ENCODE results near the gene YTHDC2. TPM values are rescaled to one million over a fixed set of nuclear protein-coding genes. Genes with fewer than 3 reads are reported as not detected.

Gene YTHDC2
- total RNA-seq, 2 donors from 2014 or later: 17.7 to 32.0 TPM

- Histone ChIP-seq H3K36me3 (no peaks in the 10 kb centered on the region), H3K4me1 (replicated peaks) (no peaks in the 10 kb centered on the region), H3K4me3 (no peak overlapping the region), H3K27ac (no peak overlapping the region), H3K9me3 (no peaks in the 10 kb centered on the region), H3K27me3 (replicated peaks; ENCODE audit: insufficient read depth) (no peaks in the 10 kb centered on the region)
- DNase-seq (ENCODE audit: low spot score): no peak
- intact Hi-C loops (cut with DNase I): no loop called here
- TF ChIP-seq, protein P1, sequence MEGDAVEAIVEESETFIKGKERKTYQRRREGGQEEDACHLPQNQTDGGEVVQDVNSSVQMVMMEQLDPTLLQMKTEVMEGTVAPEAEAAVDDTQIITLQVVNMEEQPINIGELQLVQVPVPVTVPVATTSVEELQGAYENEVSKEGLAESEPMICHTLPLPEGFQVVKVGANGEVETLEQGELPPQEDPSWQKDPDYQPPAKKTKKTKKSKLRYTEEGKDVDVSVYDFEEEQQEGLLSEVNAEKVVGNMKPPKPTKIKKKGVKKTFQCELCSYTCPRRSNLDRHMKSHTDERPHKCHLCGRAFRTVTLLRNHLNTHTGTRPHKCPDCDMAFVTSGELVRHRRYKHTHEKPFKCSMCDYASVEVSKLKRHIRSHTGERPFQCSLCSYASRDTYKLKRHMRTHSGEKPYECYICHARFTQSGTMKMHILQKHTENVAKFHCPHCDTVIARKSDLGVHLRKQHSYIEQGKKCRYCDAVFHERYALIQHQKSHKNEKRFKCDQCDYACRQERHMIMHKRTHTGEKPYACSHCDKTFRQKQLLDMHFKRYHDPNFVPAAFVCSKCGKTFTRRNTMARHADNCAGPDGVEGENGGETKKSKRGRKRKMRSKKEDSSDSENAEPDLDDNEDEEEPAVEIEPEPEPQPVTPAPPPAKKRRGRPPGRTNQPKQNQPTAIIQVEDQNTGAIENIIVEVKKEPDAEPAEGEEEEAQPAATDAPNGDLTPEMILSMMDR (IDR thresholded peaks at IDR 0.05): no peak
- no peak for TF ChIP-seq POLR2A (IDR thresholded peaks at IDR 0.05)
Observed at GRCh38 chr5:113552620-113553019, 39.1 kb downstream of the YTHDC2 start.

GRCh38 chr5:113562828-113563400 lies 49.4 kb downstream of the YTHDC2 start:
- no peak for DNase-seq (ENCODE audit: low spot score)
- Histone ChIP-seq H3K4me3 (no peak overlapping the region), H3K27ac (no peak overlapping the region), H3K4me1 (replicated peaks) (no peaks in the 10 kb centered on the region), H3K27me3 (replicated peaks; ENCODE audit: insufficient read depth) (no peaks in the 10 kb centered on the region), H3K36me3 (peaks cover 0 to 5% of the 10 kb centered on the region in 2 donors), H3K9me3 (no peaks in the 10 kb centered on the region)
- intact Hi-C loops (cut with DNase I): no loop called here
- 97% methylated on average over 3 of the region's 3 CpGs for WGBS
- TF ChIP-seq, protein P1 (IDR thresholded peaks at IDR 0.05): no peak
- TF ChIP-seq POLR2A (IDR thresholded peaks at IDR 0.05): no peak
- TF ChIP-seq POLR2AphosphoS5 (IDR thresholded peaks at IDR 0.05): no peak

DNA sequence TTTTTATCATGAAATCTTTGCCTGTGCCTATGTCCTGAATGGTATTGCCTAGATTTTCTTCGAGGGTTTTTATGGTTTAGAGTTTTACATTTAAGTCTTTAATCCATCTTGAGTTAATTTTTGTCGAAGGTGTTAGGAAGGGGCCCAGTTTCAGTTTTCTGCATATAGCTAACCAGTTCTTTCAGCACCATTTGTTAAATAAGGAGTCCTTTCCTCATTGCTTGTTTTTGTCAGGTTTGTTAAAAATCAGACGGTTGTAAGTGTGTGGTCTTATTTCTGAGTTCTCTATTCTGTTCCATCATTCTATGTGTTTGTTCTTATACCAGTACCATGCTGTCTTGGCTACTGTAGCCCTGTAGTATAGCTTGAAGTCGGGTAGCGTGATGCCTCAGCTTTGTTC lies 55.9 kb downstream of the YTHDC2 start:
- no peaks in the 10 kb centered on the region for H3K36me3 ChIP-seq
- intact Hi-C loops (cut with DNase I): no loop called here

GRCh38 chr5:113572716-113573115 lies 59.2 kb downstream of the YTHDC2 start:
- H3K9me3 ChIP-seq: no peaks in the 10 kb centered on the region
- DNase-seq (ENCODE audit: low spot score): no peak
- no peak overlapping the region for H3K4me3 ChIP-seq
- H3K36me3 ChIP-seq: no peaks in the 10 kb centered on the region
- no peak overlapping the region for H3K27ac ChIP-seq
- 98% methylated on average over 2 of the region's 2 CpGs for WGBS
- no peaks in the 10 kb centered on the region for H3K4me1 ChIP-seq (replicated peaks)
- no peaks in the 10 kb centered on the region for H3K27me3 ChIP-seq (replicated peaks; ENCODE audit: insufficient read depth)
- intact Hi-C loops (cut with DNase I): loop anchor here (5.0 kb wide), 1 partner anchor 830 kb away; no protein-coding TSS in a partner anchor
- TF ChIP-seq POLR2AphosphoS5 (IDR thresholded peaks at IDR 0.05) (no peak), POLR2A (IDR thresholded peaks at IDR 0.05) (no peak)
- TF ChIP-seq, protein P1 (IDR thresholded peaks at IDR 0.05): no peak

More for the DNA sequence above, 55.9 kb downstream of the YTHDC2 start:
- TF ChIP-seq, protein P1 (IDR thresholded peaks at IDR 0.05): no peak
- TF ChIP-seq POLR2AphosphoS5 (IDR thresholded peaks at IDR 0.05): no peak
- DNase-seq (ENCODE audit: low spot score): no peak
- 98% methylated on average over 5 of the region's 5 CpGs for WGBS
- no peak overlapping the region for H3K27ac ChIP-seq
- H3K4me3 ChIP-seq: no peak overlapping the region
- H3K9me3 ChIP-seq: no peaks in the 10 kb centered on the region
- H3K4me1 ChIP-seq (replicated peaks): no peaks in the 10 kb centered on the region
- H3K27me3 ChIP-seq (replicated peaks; ENCODE audit: insufficient read depth): no peaks in the 10 kb centered on the region

DNA sequence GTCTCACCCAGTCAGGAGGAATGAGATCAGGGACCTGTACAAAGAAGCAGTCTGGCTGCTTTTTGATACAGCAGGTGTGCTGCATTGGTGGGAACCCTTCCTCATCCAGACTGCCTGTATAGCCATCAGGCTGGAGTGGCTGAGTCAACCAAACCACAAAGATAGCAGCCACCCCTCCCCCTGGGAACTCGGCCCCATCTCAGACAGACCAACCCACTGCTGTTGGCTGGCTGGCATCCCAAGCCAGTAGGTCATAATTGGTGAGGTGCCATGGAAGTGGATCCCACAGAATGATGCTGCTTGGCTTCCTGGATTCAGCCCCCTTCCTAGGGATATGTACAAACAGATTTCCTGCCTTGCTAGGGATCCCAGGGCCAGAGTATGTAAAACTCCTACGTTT lies 60.9 kb downstream of the YTHDC2 start:
- Histone ChIP-seq H3K27me3 (replicated peaks; ENCODE audit: insufficient read depth) (no peaks in the 10 kb centered on the region), H3K4me3 (no peak overlapping the region), H3K36me3 (no peaks in the 10 kb centered on the region), H3K9me3 (no peaks in the 10 kb centered on the region), H3K4me1 (replicated peaks) (no peaks in the 10 kb centered on the region), H3K27ac (no peak overlapping the region)
- TF ChIP-seq POLR2AphosphoS5 (IDR thresholded peaks at IDR 0.05) (no peak), POLR2A (IDR thresholded peaks at IDR 0.05) (no peak)
- TF ChIP-seq, protein P1 (IDR thresholded peaks at IDR 0.05): no peak
- 75% methylated on average over 2 of the region's 2 CpGs for WGBS
- DNase-seq (ENCODE audit: low spot score): no peak
- intact Hi-C loops (cut with DNase I): loop anchor here (5.0 kb wide), 1 partner anchor 828 kb away; no protein-coding TSS in a partner anchor
